DND-41 (cell line): ENCODE results near the gene NDUFAF3.

Experiments
- EZH2 ChIP-seq: IDR thresholded peaks from 3 replicates; pipeline ENCODE4 v1.6.1; 2012; ENCODE audit warnings: borderline replicate concordance, low read depth, mild to moderate bottlenecking, moderate library complexity, low read length, inconsistent platforms; ENCODE audit not compliant: severe bottlenecking
- TF ChIP-seq, protein P1 (sequence below): IDR thresholded peaks from 2 replicates; pipeline ENCODE4 v1.5.1; 2012; ENCODE audit warnings: borderline replicate concordance, low read length, moderate library complexity, mild to moderate bottlenecking; ENCODE audit not compliant: poor library complexity, severe bottlenecking; ENCODE audit errors: extremely low read depth

DNA sequence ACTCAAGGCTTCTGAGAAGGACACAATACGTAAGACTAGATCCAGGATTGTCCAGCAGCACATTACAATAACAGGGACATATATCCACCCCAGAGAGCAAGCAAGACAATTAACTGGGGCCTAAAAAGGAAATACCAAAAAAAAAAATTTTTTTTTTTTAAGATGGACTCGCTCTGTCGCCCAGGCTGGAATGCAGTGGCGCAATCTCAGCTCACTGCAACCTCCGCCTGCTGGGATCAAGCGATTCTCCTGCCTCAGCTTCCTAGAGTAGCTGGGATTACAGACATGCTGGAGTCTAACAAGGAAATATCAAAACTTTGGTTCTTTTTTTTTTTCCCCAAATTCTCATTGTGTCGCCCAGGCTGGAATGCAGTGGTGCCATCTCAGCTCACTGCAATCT is 36.1 kb downstream of the NDUFAF3 start:
- no peak for TF ChIP-seq EZH2
- TF ChIP-seq, protein P1, sequence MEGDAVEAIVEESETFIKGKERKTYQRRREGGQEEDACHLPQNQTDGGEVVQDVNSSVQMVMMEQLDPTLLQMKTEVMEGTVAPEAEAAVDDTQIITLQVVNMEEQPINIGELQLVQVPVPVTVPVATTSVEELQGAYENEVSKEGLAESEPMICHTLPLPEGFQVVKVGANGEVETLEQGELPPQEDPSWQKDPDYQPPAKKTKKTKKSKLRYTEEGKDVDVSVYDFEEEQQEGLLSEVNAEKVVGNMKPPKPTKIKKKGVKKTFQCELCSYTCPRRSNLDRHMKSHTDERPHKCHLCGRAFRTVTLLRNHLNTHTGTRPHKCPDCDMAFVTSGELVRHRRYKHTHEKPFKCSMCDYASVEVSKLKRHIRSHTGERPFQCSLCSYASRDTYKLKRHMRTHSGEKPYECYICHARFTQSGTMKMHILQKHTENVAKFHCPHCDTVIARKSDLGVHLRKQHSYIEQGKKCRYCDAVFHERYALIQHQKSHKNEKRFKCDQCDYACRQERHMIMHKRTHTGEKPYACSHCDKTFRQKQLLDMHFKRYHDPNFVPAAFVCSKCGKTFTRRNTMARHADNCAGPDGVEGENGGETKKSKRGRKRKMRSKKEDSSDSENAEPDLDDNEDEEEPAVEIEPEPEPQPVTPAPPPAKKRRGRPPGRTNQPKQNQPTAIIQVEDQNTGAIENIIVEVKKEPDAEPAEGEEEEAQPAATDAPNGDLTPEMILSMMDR, result no peak
